Fibroblast of peridontal ligament (primary cell): ENCODE data around the gene FBXO21.
"Not testable (repeated sequence)": the region's sequence is repeated elsewhere in the genome, so short reads cannot be mapped to it uniquely, and the experiment has no call there.

Source experiments
- DNase-seq: peaks from one replicate; pipeline ENCODE4 v3.0.0-alpha.2; 2010; ENCODE audit errors: extremely low read depth

The FBXO21 gene

GRCh38 chr12:117202033-117202432 is 11.8 kb upstream of the FBXO21 start:
- no peak for DNase-seq

- not testable (repeated sequence) for DNase-seq
Measured at GRCh38 chr12:117199956-117200744, 9.9 kb upstream of the FBXO21 start.

GRCh38 chr12:117196334-117196733 is 6.1 kb upstream of the FBXO21 start:
- not testable (repeated sequence) for DNase-seq

GRCh38 chr12:117195027-117195426 is 4.8 kb upstream of the FBXO21 start:
- DNase-seq: not testable (repeated sequence)

GRCh38 chr12:117193903-117194302 is 3.6 kb upstream of the FBXO21 start:
- no peak for DNase-seq

GRCh38 chr12:117192581-117192980 is 2.3 kb upstream of the FBXO21 start:
- not testable (repeated sequence) for DNase-seq

- DNase-seq: no peak
Measured at GRCh38 chr12:117192057-117192456, 1.8 kb upstream of the FBXO21 start.

- peak; percentile 29 for DNase-seq
Measured at GRCh38 chr12:117189725-117190209, 503 bp downstream of the FBXO21 start.

GRCh38 chr12:117188961-117189724 is 1.1 kb downstream of the FBXO21 start:
- peak; percentile 66 for DNase-seq

GRCh38 chr12:117188121-117188665 is 2.1 kb downstream of the FBXO21 start:
- DNase-seq: no peak

GRCh38 chr12:117187421-117187820 is 2.8 kb downstream of the FBXO21 start:
- no peak for DNase-seq

GRCh38 chr12:117182866-117183265 is 7.4 kb downstream of the FBXO21 start:
- no peak for DNase-seq

- DNase-seq: not testable (repeated sequence)
Measured at GRCh38 chr12:117181468-117181843, 8.8 kb downstream of the FBXO21 start.

GRCh38 chr12:117180758-117181467 is 9.4 kb downstream of the FBXO21 start:
- DNase-seq: no peak

- DNase-seq: no peak
Measured at GRCh38 chr12:117178745-117179144, 11.5 kb downstream of the FBXO21 start.

GRCh38 chr12:117178301-117178700 is 12.0 kb downstream of the FBXO21 start:
- no peak for DNase-seq

GRCh38 chr12:117172168-117172567 is 18.1 kb downstream of the FBXO21 start:
- DNase-seq: no peak

GRCh38 chr12:117171499-117172162 is 18.6 kb downstream of the FBXO21 start:
- DNase-seq: no peak

GRCh38 chr12:117169548-117169947 is 20.7 kb downstream of the FBXO21 start:
- DNase-seq: no peak

GRCh38 chr12:117168976-117169375 is 21.3 kb downstream of the FBXO21 start:
- DNase-seq: no peak

GRCh38 chr12:117167769-117168168 is 22.5 kb downstream of the FBXO21 start:
- no peak for DNase-seq
